CD1c-positive myeloid dendritic cell (primary cell): ENCODE measurements around the gene TIMM44.
"Not testable (repeated sequence)": the region's sequence is repeated elsewhere in the genome, so short reads cannot be mapped to it uniquely, and the experiment has no call there.

ENCODE experiments used
- DNase-seq: peaks from one replicate; pipeline ENCODE4 v3.0.0-alpha.2; 2016; ENCODE audit errors: extremely low spot score

The TIMM44 gene

GRCh38 chr19:7900401-7900870, 43.0 kb downstream of the TIMM44 start:
- no peak for DNase-seq

GRCh38 chr19:7899751-7900378, 43.6 kb downstream of the TIMM44 start:
- no peak for DNase-seq

GRCh38 chr19:7898967-7899366, 44.5 kb downstream of the TIMM44 start:
- DNase-seq = no peak

GRCh38 chr19:7897292-7897691, 46.2 kb downstream of the TIMM44 start:
- no peak for DNase-seq

GRCh38 chr19:7895565-7895964, 47.9 kb downstream of the TIMM44 start:
- DNase-seq = no peak

DNA sequence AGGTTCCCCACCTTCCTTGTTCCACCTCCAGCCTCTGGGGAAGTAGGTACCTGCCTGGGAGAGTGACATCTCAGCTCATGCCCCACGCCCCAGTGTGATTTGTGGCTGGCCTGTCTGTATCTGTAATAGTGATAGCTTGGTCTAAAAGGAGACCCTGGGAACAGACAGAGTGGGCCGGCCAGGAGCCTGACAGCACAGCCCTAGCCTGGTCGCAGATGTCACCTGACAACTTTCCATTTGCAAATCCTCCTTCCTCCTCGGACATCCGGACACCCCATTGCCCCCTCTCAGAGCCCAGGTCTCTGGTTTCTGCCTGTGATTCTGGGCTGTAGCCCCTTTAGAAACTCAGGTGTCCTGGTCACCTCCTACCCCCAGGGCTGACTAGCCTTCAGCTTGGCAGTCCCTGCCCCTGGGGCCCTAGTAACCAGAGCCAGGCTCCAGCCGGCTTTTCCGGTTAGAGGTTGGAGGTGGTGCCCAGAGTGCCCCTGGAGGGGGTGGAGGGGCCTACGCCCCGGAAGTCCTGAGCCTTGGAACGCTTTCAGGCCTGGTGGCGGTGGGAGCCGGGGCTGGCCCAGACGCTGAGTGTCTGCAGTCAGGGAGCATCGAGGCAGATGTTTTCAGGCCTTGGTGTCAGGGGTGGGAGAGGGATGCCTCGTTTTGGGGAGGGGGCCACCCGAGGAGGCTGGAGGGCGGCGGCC, 48.7 kb downstream of the TIMM44 start:
- no peak for DNase-seq

DNA sequence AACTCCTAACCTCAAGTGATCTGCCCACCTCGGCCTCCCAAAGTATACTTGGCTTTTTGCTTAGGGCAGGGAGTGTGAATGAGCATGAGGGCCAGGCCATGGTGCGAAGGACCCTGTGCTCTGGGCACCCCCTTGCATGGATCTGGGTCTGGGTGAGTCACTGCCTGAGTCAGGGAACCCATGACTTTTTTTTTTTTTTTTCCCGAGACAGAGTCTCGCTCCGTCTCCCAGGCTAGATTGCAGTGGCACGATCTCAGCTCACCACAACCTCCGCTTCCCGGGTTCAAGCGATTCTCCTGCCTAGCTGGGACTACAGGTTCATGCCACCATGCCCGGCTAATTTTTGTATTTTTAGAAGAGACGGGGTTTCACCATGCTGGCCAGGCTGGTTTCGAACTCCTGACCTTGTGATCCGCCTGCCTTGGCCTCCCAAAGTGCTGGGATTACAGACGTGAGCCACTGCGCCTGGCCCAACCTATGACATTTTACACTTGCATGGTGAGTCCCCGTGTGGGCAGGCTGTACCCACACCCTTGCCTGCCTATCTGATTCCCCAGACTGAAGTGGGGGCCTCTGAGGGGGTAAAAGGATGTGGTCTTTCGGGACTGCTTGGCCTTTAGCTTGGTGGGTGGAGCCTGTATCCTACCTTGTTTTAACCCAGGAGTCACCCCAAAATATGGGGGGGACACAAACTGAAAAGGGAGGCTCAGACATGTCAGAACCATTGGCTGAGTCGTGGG, 49.9 kb downstream of the TIMM44 start:
- DNase-seq = not testable (repeated sequence)

DNA sequence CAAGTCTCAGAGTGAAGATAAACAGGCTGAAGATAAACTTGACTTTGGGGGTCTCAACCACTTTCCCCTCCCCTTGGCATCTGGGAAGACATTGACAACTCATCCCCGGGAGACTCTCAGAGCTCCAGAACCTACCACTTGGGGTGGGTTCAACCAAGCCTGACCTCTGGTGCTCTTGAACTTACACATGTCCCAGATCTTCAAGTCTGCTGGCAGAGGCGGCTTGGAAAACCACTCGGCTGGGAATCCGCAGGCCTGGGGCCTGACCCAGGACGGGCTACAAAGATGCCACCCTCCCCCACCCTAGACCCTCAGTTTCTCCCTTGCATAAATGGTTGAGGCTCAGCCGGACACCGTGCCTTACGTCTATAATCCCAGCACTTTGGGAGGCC, 54.6 kb downstream of the TIMM44 start:
- DNase-seq = no peak

GRCh38 chr19:7888145-7888825, 55.2 kb downstream of the TIMM44 start, which contains the start of gene LRRC8E:
TSS of gene LRRC8E (plus strand) at chr19:7888510. CDS start at chr19:7895604, 7,094 bp downstream.
- DNase-seq = peak; percentile 39

DNA sequence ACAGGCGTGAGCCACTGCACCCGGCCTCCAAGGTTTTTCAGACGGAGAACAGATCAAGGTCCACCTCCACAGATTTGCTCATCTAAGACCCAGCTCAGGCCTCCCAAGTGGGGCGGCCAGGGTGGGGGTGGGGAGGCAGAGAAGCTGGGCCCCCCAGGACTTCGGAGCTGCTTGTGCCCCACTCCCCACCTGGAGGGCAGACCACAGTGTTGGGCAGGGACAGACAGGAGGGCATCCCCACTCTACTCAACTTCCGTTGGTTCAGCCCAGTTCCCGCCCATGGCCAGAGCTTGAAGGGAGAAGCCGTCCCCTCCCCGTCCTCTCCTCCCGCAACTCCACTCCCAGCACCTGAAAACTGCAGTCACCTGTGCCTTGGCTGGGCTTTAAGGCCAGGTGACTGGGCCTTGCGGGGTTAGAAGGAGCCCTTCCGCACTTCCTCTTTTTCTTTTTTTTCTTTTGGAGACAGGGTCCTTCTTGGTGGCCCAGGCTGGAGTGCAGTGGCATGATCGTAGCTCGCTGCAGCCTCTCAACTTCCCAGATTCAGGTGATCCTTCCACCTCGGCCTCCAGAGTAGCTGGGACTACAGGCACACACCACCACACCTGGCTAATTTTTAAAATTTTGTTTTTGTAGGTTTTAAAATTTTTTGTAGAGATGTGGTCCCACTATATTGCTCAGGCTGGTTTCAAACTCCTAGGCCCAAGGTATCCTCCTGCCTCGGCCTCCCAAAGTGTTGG, 55.9 kb downstream of the TIMM44 start:
- no peak for DNase-seq

DNA sequence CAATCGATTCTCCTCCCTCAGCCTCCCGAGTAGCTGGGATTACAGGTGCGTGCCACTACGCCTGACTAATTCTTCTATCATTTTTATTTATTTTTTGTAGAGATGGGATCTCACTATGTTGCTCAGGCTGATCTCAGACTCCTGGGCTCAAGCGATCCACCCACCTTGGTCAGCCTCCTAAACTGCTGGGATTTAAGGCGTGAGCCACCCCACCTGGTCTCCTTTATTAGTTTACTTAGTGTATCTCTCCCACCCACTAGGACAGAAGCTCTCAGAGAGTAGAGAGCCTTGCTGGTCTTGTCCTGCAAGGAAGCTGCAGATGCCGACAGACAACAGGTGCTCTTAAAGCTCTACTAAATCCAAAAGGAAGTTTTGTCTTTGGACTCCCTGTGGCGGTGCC, 57.6 kb downstream of the TIMM44 start:
- no peak for DNase-seq

GRCh38 chr19:7883796-7884570, 59.5 kb downstream of the TIMM44 start:
- no peak for DNase-seq

- no peak for DNase-seq
These were observed 60.4 kb downstream of the TIMM44 start for GRCh38 chr19:7883105-7883504.

DNA sequence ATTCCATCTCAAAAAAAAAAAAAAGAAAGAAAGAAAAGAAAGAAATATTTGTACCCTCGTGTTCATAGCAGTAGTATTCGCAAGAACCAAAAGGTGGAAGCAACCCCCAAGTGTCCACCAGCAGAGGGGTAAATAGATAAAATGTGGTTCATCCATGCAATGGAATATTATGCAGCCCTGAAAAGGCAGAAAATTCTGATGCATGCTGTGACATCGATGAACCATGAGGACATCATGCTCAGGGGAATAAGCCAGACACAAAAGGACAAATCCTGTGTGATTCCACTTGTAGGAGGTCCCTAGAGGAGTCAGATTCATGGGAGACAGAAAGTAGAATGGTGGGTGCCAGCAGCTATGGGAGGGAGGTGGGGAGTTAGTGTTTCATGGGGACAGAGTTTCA, 61.6 kb downstream of the TIMM44 start:
- no peak for DNase-seq

GRCh38 chr19:7879836-7880235, 63.6 kb downstream of the TIMM44 start:
- no peak for DNase-seq

GRCh38 chr19:7879111-7879807, 64.2 kb downstream of the TIMM44 start:
- no peak for DNase-seq

DNA sequence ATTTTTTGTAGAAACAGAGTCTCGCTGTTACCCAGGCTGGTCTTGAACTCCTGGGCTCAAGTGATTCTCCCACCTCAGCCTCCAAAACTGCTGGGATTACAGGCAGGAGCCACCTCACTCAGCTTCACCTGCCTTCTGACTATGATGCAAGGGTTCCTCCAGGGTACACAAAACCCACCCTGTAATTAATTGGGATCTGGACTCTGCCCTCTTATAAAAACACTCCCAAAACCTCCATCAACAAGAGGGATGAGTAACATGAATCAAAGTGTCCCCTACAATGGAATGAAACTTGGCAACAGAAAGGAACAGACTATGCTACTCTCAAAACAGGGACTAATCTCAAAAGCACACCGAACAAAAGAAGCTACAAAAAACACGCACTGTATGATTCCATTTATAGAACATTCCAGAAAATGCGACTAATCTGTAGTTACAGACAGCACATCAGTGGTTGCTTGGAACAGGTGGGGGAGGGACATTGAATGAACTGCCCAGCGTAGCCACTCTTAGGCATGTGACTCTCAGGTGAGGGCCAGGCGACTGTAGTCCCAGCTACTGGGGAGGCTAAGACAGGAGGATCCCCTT, 66.1 kb downstream of the TIMM44 start:
- DNase-seq = no peak
